IMR-90 (cell line): ENCODE results near the gene GATAD2A. TPM values are rescaled to one million over a fixed set of nuclear protein-coding genes. Genes with fewer than 3 reads are reported as not detected.

Experiments
- ATAC-seq: fragments of 200-7000 bp; cut with Tn5 transposase; 2 replicates; pipeline ENCODE4 v1.9.1; 2020; ENCODE audit warnings: low read depth, mild to moderate bottlenecking, moderate library complexity
- BruUV-seq: library from RNA; stranded (reverse); fragments of 400-500 nt; replicated peaks from 2 replicates; lab custom pipeline; 2021; lab: Mats Ljungman, UMichigan
- CTCF ChIA-PET: fragments of 300-600 bp; formaldehyde crosslinking; extraction: SDS; loops from one replicate; lab custom pipeline; 2021; ENCODE audit warnings: antibody characterized with exemption; lab: Yijun Ruan, JAX
- POLR2A ChIA-PET: fragments of 300-600 bp; sonication (Branson Sonifier 250); formaldehyde crosslinking; loops from one replicate; lab custom pipeline; 2022; ENCODE audit warnings: antibody characterized with exemption; ENCODE audit not compliant: unreplicated experiment; lab: Charles Lee
- DNase-seq: peaks from one replicate; pipeline ENCODE4 v3.0.0; 2013
- H2AFZ ChIP-seq: replicated peaks from 2 replicates; pipeline ENCODE3; 2013; ENCODE audit warnings: low read length, mild to moderate bottlenecking; ENCODE audit not compliant: poor library complexity
- H2AK5ac ChIP-seq: 2 replicates; pipeline ENCODE4 v1.6.1; 2013; ENCODE audit warnings: low read depth, low read length, inconsistent platforms
- H2AK9ac ChIP-seq: replicated peaks from 2 replicates; pipeline ENCODE3; 2013; ENCODE audit warnings: mild to moderate bottlenecking, low read depth, low read length, moderate library complexity; ENCODE audit not compliant: poor library complexity
- H2BK120ac ChIP-seq: 2 replicates; pipeline ENCODE4 v1.6.1; 2013; ENCODE audit warnings: low read depth, low read length, inconsistent platforms
- H2BK15ac ChIP-seq: 3 replicates; pipeline ENCODE4 v1.6.1; 2013; ENCODE audit warnings: low read depth, low read length, inconsistent platforms
- H2BK20ac ChIP-seq: 2 replicates; pipeline ENCODE4 v1.6.1; 2013; ENCODE audit warnings: low read depth, mild to moderate bottlenecking, inconsistent platforms, low read length, moderate library complexity
- H2BK5ac ChIP-seq: 2 replicates; pipeline ENCODE4 v1.6.1; 2013; ENCODE audit warnings: mild to moderate bottlenecking, low read depth, low read length, inconsistent platforms; ENCODE audit not compliant: poor library complexity, severe bottlenecking
- H3K14ac ChIP-seq: replicated peaks from 2 replicates; pipeline ENCODE4 v1.6.1; 2013; ENCODE audit warnings: low read depth, low read length, inconsistent platforms
- H3K18ac ChIP-seq: 2 replicates; pipeline ENCODE4 v1.6.1; 2013; ENCODE audit warnings: low read depth, low read length, control low read depth
- H3K23ac ChIP-seq: 2 replicates; pipeline ENCODE4 v1.6.1; 2013; ENCODE audit warnings: low read depth, low read length, inconsistent platforms
- H3K27ac ChIP-seq: 2 replicates; pipeline ENCODE4 v1.5.1; 2013; ENCODE audit warnings: mild to moderate bottlenecking, control low read depth, low read length; ENCODE audit not compliant: insufficient read depth
- H3K27me3 ChIP-seq: 2 replicates; pipeline ENCODE4 v1.6.1; 2013; ENCODE audit warnings: low read length; ENCODE audit not compliant: control insufficient read depth, insufficient read depth
- H3K36me3 ChIP-seq: 2 replicates; pipeline ENCODE4 v1.6.1; 2013; ENCODE audit warnings: low read length, mixed read lengths; ENCODE audit not compliant: control insufficient read depth, insufficient read depth
- H3K4ac ChIP-seq: 2 replicates; pipeline ENCODE4 v1.6.1; 2013; ENCODE audit warnings: low read depth, low read length, inconsistent platforms
- H3K4me1 ChIP-seq: 2 replicates; pipeline ENCODE4 v1.6.1; 2013; ENCODE audit warnings: low read length, mixed read lengths; ENCODE audit not compliant: control insufficient read depth, insufficient read depth
- H3K4me2 ChIP-seq: 2 replicates; pipeline ENCODE4 v1.6.1; 2013; ENCODE audit warnings: low read depth, mild to moderate bottlenecking, control low read depth, low read length, moderate library complexity
- H3K4me3 ChIP-seq: 2 replicates; pipeline ENCODE4 v1.5.1; 2013; ENCODE audit warnings: low read depth, mild to moderate bottlenecking, control low read depth, low read length, moderate library complexity; ENCODE audit not compliant: insufficient read depth
- H3K56ac ChIP-seq: 2 replicates; pipeline ENCODE4 v1.6.1; 2013; ENCODE audit warnings: low read length, inconsistent platforms; ENCODE audit not compliant: insufficient read depth; ENCODE audit errors: extremely low read depth
- H3K79me1 ChIP-seq, 2 experiments: 2 replicates each; pipeline ENCODE4 v1.6.1; 2013; ENCODE audit warnings: low read length in 2 of 2, inconsistent platforms in 1 of 2, low read depth in 1 of 2
- H3K9ac ChIP-seq: 2 replicates; pipeline ENCODE4 v1.6.1; 2013; ENCODE audit warnings: low read depth, low read length, control low read depth
- H3K9me1 ChIP-seq: 2 replicates; pipeline ENCODE4 v1.6.1; 2013; ENCODE audit warnings: low read length, inconsistent platforms; ENCODE audit not compliant: insufficient read depth
- H3K9me3 ChIP-seq: 2 replicates; pipeline ENCODE4 v1.6.1; 2013; ENCODE audit warnings: low read length; ENCODE audit not compliant: control insufficient read depth, insufficient read depth
- H4K20me1 ChIP-seq: 2 replicates; pipeline ENCODE4 v1.6.1; 2013; ENCODE audit warnings: low read length, inconsistent platforms; ENCODE audit not compliant: insufficient read depth
- H4K5ac ChIP-seq: 2 replicates; pipeline ENCODE4 v1.6.1; 2013; ENCODE audit warnings: mild to moderate bottlenecking, low read depth, low read length, control low read depth
- H4K8ac ChIP-seq, 2 experiments: 2 replicates each; pipeline ENCODE4 v1.6.1; 2013; ENCODE audit warnings: low read depth in 2 of 2, low read length in 2 of 2, control low read depth in 1 of 2, inconsistent platforms in 1 of 2
- H4K91ac ChIP-seq: 2 replicates; pipeline ENCODE4 v1.6.1; 2013; ENCODE audit warnings: low read depth, low read length, inconsistent platforms; ENCODE audit not compliant: insufficient read depth
- CEBPB ChIP-seq: IDR thresholded peaks from 2 replicates; pipeline ENCODE4 v1.6.1; 2012; ENCODE audit warnings: low read depth, low read length, improper control_type of control experiment
- CTCF ChIP-seq: conservative IDR thresholded peaks from 2 replicates; pipeline ENCODE4 v1.5.1; 2012; ENCODE audit warnings: mild to moderate bottlenecking, low read depth, low read length, improper control_type of control experiment
- WGBS, 2 experiments: methylation state at CpG; one replicate each; pipeline versions ENCODE4 v1.1.5 to v1.1.7; 2013; ENCODE audit warnings: missing lambda C conversion rate in 2 of 2; ENCODE audit not compliant: insufficient read length in 1 of 2; ENCODE audit errors: extremely low coverage in 2 of 2; 5-methylcytosine and 5-hydroxymethylcytosine counted together
- dilution Hi-C: fragments of 300-500 bp; cut with HindIII; formaldehyde crosslinking; loops from one replicate; pipeline ENCODE4 v1.14.3; 2018; ENCODE audit warnings: low sequenced_read_pairs; ENCODE audit not compliant: unreplicated experiment
- in situ Hi-C: fragments of 300-500 bp; cut with MboI; formaldehyde crosslinking; loops from 3 replicates; pipeline ENCODE4 v1.14.3; 2019; ENCODE audit warnings: low sequenced_read_pairs, inconsistent platforms, mixed read lengths
- intact Hi-C: fragments of 100-400 bp; cut with micrococcal nuclease; formaldehyde crosslinking; loops from 2 replicates; pipeline ENCODE4 v1.10.0; 2022
- polyA plus RNA-seq, 3 experiments: library from polyadenylated mRNA; depleted of rRNA; stranded (reverse); fragments of >200 nt; gene quantifications; 2 replicates each; pipeline ENCODE4 v1.2.3, GENCODE V29; 2012; ENCODE audit warnings: low replicate concordance in 1 of 3
- total RNA-seq: library from RNA; depleted of rRNA; stranded (reverse); fragments of >200 nt; gene quantifications from 2 replicates; pipeline ENCODE4 v1.2.3, GENCODE V29; 2012

Gene GATAD2A
- total and polyA plus RNA-seq, 2 of the 4 experiments (the other 2 are of a cell fraction): 23.5 to 33.2 TPM

GRCh38 chr19:19445288-19445687 lies 39.8 kb downstream of the GATAD2A start:
- dilution Hi-C loops: no loop called here
- peaks cover 9% of the 10 kb centered on the region for H3K4me1 ChIP-seq
- peak overlapping the region; percentile 36; the same call in 1 of the 2 replicates for H2BK120ac ChIP-seq
- no peak for ATAC-seq
- H4K8ac ChIP-seq: peak overlapping the region in 1 of 2 experiments; percentile 76; a peak in 1 of 4 replicates
- H3K79me1 ChIP-seq: peaks cover 19 to 85% of the 10 kb centered on the region in 2 experiments
- H3K9me3 ChIP-seq: no peaks in the 10 kb centered on the region
- H2AK5ac ChIP-seq: peak overlapping the region; percentile 95; the same call in 1 of the 2 replicates
- in situ Hi-C loops: no loop called here
- intact Hi-C loops: loop anchor here (5.0 kb wide), 1 partner anchor 33 kb away; no protein-coding TSS in a partner anchor
- H3K23ac ChIP-seq: peak overlapping the region; percentile 95; the same call in 1 of the 2 replicates
- peak; percentile 66 for TF ChIP-seq CEBPB
- TF ChIP-seq CTCF: no peak
- no TSS peak for BruUV-seq
- no peak for DNase-seq
- ChIA-PET POLR2A (no interaction called here), CTCF (no interaction called here)
- H3K4me3 ChIP-seq: no peak overlapping the region
- H3K36me3 ChIP-seq: peaks cover 3% of the 10 kb centered on the region
- H4K20me1 ChIP-seq: peaks cover 85% of the 10 kb centered on the region
- H3K4me2 ChIP-seq: no peak overlapping the region
- no peak overlapping the region for H2AFZ ChIP-seq
- H2BK20ac ChIP-seq: no peak overlapping the region; the same call in 1 of the 2 replicates
- H2AK9ac ChIP-seq: peak overlapping the region; percentile 86
- WGBS, 2 experiments: no CpG with 5 or more reads among the region's 1 CpG
- no peak overlapping the region for H2BK15ac ChIP-seq
- H3K9me1 ChIP-seq: peaks cover 37% of the 10 kb centered on the region
- H3K4ac ChIP-seq: peak overlapping the region; percentile 92
- H3K18ac ChIP-seq: no peak overlapping the region
- no peaks in the 10 kb centered on the region for H3K27me3 ChIP-seq
- peak overlapping the region; percentile 15 for H2BK5ac ChIP-seq
- no peak overlapping the region for H3K27ac ChIP-seq
- no peak overlapping the region for H4K91ac ChIP-seq
- peak overlapping the region; percentile 86; the same call in 1 of the 2 replicates for H3K14ac ChIP-seq
- H3K9ac ChIP-seq: no peak overlapping the region
- H3K56ac ChIP-seq: no peak overlapping the region
- no peak overlapping the region for H4K5ac ChIP-seq
